HepG2 (cell line): ENCODE results near the gene DUS1L. TPM values are rescaled to one million over a fixed set of nuclear protein-coding genes. Genes with fewer than 3 reads are reported as not detected.

Source experiments
- ATAC-seq: fragments of 200-7000 bp; cut with Tn5 transposase; 3 replicates; pipeline ENCODE4 v1.9.1; 2020; ENCODE audit warnings: mild to moderate bottlenecking, moderate library complexity
- BruUV-seq: library from RNA; stranded (reverse); fragments of 400-500 nt; replicated peaks from 2 replicates; lab custom pipeline; 2021; lab: Mats Ljungman, UMichigan
- CTCF ChIA-PET: fragments of 300-600 bp; formaldehyde crosslinking; extraction: SDS; loops from one replicate; lab custom pipeline; 2021; ENCODE audit warnings: low total read pairs, inconsistent platforms, low intra/inter-chr PET ratio; lab: Yijun Ruan, JAX
- POLR2A ChIA-PET: fragments of 350-600 bp; sonication (Branson Sonifier 250); formaldehyde crosslinking; loops from one replicate; lab custom pipeline; 2020; ENCODE audit warnings: antibody characterized with exemption, inconsistent platforms; lab: Yijun Ruan, JAX
- DNase-seq: peaks from one replicate; pipeline ENCODE4 v3.0.0-alpha.2; 2015; ENCODE audit warnings: low spot score
- FAIRE-seq: peaks from 3 replicates; lab custom pipeline; 2011; peaks lifted over from hg19 to GRCh38; lab: Jason Lieb, UNC
- H2AFZ ChIP-seq: one replicate; pipeline ENCODE4 v1.6.1; 2011; ENCODE audit warnings: low read length, inconsistent platforms
- H3K27ac ChIP-seq: fragments of 300-600 bp; 3 replicates; pipeline ENCODE4 v1.8.0; 2011; ENCODE audit warnings: mixed run types, mild to moderate bottlenecking, mixed read lengths, low read length, inconsistent platforms; ENCODE audit not compliant: insufficient read depth; ENCODE audit errors: extremely low read length
- H3K27me3 ChIP-seq, 2 experiments: fragments of 200-600 bp in 1 of 2; 2 replicates in 1 of 2; 3 replicates in 1 of 2; pipeline versions ENCODE4 v1.6.0 to v1.8.0; 2011; ENCODE audit warnings: low read length in 2 of 2, mild to moderate bottlenecking in 2 of 2, moderate library complexity in 2 of 2, inconsistent platforms in 1 of 2; ENCODE audit not compliant: insufficient read depth in 2 of 2, control insufficient read depth in 1 of 2
- H3K36me3 ChIP-seq, 2 experiments: fragments of 200-600 bp in 1 of 2; replicated peaks in 1 of 2; 2 replicates in 1 of 2; 3 replicates in 1 of 2; pipeline versions ENCODE4 v1.5.1 to v1.8.0; 2011; ENCODE audit warnings: low read length in 2 of 2, inconsistent platforms in 1 of 2; ENCODE audit not compliant: insufficient read depth in 2 of 2, control insufficient read depth in 1 of 2
- H3K4me1 ChIP-seq: 2 replicates; pipeline ENCODE4 v1.5.1; 2012; ENCODE audit warnings: low read length, inconsistent platforms; ENCODE audit not compliant: insufficient read depth
- H3K4me2 ChIP-seq: 2 replicates; pipeline ENCODE4 v1.6.0; 2011; ENCODE audit warnings: low read depth, low read length, inconsistent platforms
- H3K4me3 ChIP-seq, 3 experiments: fragments of 200-600 bp in 1 of 3; sonication (generic), shearing (Covaris generic) in 1 of 3; replicated peaks in 1 of 3; 2 replicates each; pipeline ENCODE4 v1.5.1; 2011 to 2016; ENCODE audit warnings: low read length in 3 of 3, inconsistent platforms in 2 of 3, low read depth in 2 of 3, mild to moderate bottlenecking in 2 of 3, control low read depth in 1 of 3, mixed read lengths in 1 of 3; ENCODE audit not compliant: insufficient read depth in 1 of 3
- H3K79me2 ChIP-seq: one replicate; pipeline ENCODE4 v1.6.1; 2011; ENCODE audit warnings: low read length, inconsistent platforms; ENCODE audit not compliant: insufficient read depth
- H3K9ac ChIP-seq: 2 replicates; pipeline ENCODE4 v1.6.0; 2011; ENCODE audit warnings: mild to moderate bottlenecking, low read depth, low read length, inconsistent platforms; ENCODE audit not compliant: insufficient read depth
- H3K9me3 ChIP-seq: 2 replicates; pipeline ENCODE4 v1.5.1; 2012; ENCODE audit warnings: mild to moderate bottlenecking, low read length
- H4K20me1 ChIP-seq: 2 replicates; pipeline ENCODE4 v1.6.0; 2011; ENCODE audit warnings: inconsistent platforms, mild to moderate bottlenecking, low read length, moderate library complexity; ENCODE audit not compliant: insufficient read depth
- AGO2 ChIP-seq: fragments of 200-400 bp; formaldehyde crosslinking; optimal IDR thresholded peaks from 2 replicates; pipeline ENCODE3; 2017; ENCODE audit warnings: mild to moderate bottlenecking, low read depth, low read length, moderate library complexity
- BRD4 ChIP-seq: sonication (generic); formaldehyde crosslinking; IDR thresholded peaks from 2 replicates; pipeline ENCODE4 v1.4.0; 2020; ENCODE audit warnings: missing genetic modification reagents
- GTF2F1 ChIP-seq: fragments of 150-350 bp; IDR thresholded peaks from 2 replicates; pipeline ENCODE4 v1.6.1; 2014; ENCODE audit warnings: low read length
- KDM2A ChIP-seq: sonication (generic); formaldehyde crosslinking; IDR thresholded peaks from 2 replicates; pipeline ENCODE4 v1.4.0; 2020; ENCODE audit warnings: low read depth, missing genetic modification reagents, borderline replicate concordance
- MLLT10 ChIP-seq: sonication (generic); formaldehyde crosslinking; IDR thresholded peaks from 2 replicates; pipeline ENCODE4 v1.4.0; 2020; ENCODE audit warnings: missing genetic modification reagents
- MXD1 ChIP-seq: sonication (generic); formaldehyde crosslinking; IDR thresholded peaks from 2 replicates; pipeline ENCODE4 v1.4.0; 2020; ENCODE audit warnings: mild to moderate bottlenecking, missing genetic modification reagents
- POLR2AphosphoS2 ChIP-seq: IDR thresholded peaks from 2 replicates; pipeline ENCODE4 v1.6.1; 2011; ENCODE audit warnings: low read depth, low read length, improper control_type of control experiment
- RBFOX2 ChIP-seq: fragments of 200-400 bp; formaldehyde crosslinking; IDR thresholded peaks from 2 replicates; pipeline ENCODE4 v1.6.1; 2017; ENCODE audit warnings: low read depth, mild to moderate bottlenecking, low read length
- RCOR2 ChIP-seq: IDR thresholded peaks from 2 replicates; pipeline ENCODE4 v1.6.1; 2016; ENCODE audit warnings: missing biosample characterization, missing genetic modification reagents
- SSRP1 ChIP-seq: IDR thresholded peaks from 2 replicates; pipeline ENCODE4 v1.6.1; 2016; ENCODE audit warnings: control low read depth
- TBX3 ChIP-seq: fragments of 450-650 bp; IDR thresholded peaks from 2 replicates; pipeline ENCODE4 v1.6.1; 2017; ENCODE audit warnings: antibody characterized with exemption, mild to moderate bottlenecking, inconsistent platforms, borderline replicate concordance
- THAP9 ChIP-seq: sonication (generic); formaldehyde crosslinking; IDR thresholded peaks from 2 replicates; pipeline ENCODE4; 2020; ENCODE audit warnings: missing genetic modification reagents, mild to moderate bottlenecking, borderline replicate concordance
- ZNF138 ChIP-seq: sonication (generic); formaldehyde crosslinking; IDR thresholded peaks from 2 replicates; pipeline ENCODE4 v1.5.0; 2020; ENCODE audit warnings: mild to moderate bottlenecking, low read depth, missing genetic modification reagents
- ZNF570 ChIP-seq: sonication (generic); formaldehyde crosslinking; IDR thresholded peaks from 2 replicates; pipeline ENCODE4 v1.4.0; 2020; ENCODE audit warnings: mild to moderate bottlenecking, missing genetic modification reagents, borderline replicate concordance
- ZNF629 ChIP-seq: sonication (generic); formaldehyde crosslinking; conservative IDR thresholded peaks from 2 replicates; pipeline ENCODE4 v1.5.0; 2020; ENCODE audit warnings: missing genetic modification reagents
- ZNF768 ChIP-seq: sonication (generic); formaldehyde crosslinking; IDR thresholded peaks from 2 replicates; pipeline ENCODE4 v1.4.0; 2020; ENCODE audit warnings: missing genetic modification reagents
- ZSCAN22 ChIP-seq: sonication (generic); formaldehyde crosslinking; IDR thresholded peaks from 2 replicates; pipeline ENCODE4 v1.4.0; 2020; ENCODE audit warnings: mild to moderate bottlenecking, missing genetic modification reagents
- WGBS: methylation state at CpG from one replicate; pipeline ENCODE4 v1.1.6; 2017; ENCODE audit warnings: low lambda C conversion rate; 5-methylcytosine and 5-hydroxymethylcytosine counted together
- in situ Hi-C: cut with HindIII; loops from 2 replicates; pipeline ENCODE4 v1.10.0; 2017; ENCODE audit warnings: low pct_unique_long_range_greater_than_20kb; ENCODE audit not compliant: extremely low pct_ligation_motif_present
- intact Hi-C: fragments of 100-400 bp; cut with micrococcal nuclease; formaldehyde crosslinking; loops from one replicate; pipeline ENCODE4 v1.10.0; 2022; ENCODE audit not compliant: unreplicated experiment
- polyA plus RNA-seq, 8 experiments: library from polyadenylated mRNA; depleted of rRNA in 3 of 8; stranded (reverse) in 7 of 8; unstranded in 1 of 8; fragments of >200 nt; fragmentation: Illumina TruSeq in 4 of 8; extraction: Trizol in 4 of 8; gene quantifications; 2 replicates each; pipeline versions ENCODE4 v1.2.1 to v1.2.3, GENCODE V29; 2011 to 2016; ENCODE audit warnings: low read depth in 4 of 8, missing spikeins in 1 of 8, mixed read lengths in 1 of 8; ENCODE audit not compliant: insufficient read depth in 1 of 8
- total RNA-seq, 5 experiments: library from RNA; depleted of rRNA; stranded (reverse); fragments of >200 nt; fragmentation: Illumina TruSeq; extraction: Trizol; gene quantifications; 2 replicates each; pipeline ENCODE4 v1.2.3, GENCODE V29; 2016; ENCODE audit warnings: low read depth in 1 of 5

DUS1L gene
- total and polyA plus RNA-seq, 2 of the 13 experiments (the other 11 are each of a cell fraction or from before 2014, with no cell fraction given) = 81.0 to 109 TPM

DNA sequence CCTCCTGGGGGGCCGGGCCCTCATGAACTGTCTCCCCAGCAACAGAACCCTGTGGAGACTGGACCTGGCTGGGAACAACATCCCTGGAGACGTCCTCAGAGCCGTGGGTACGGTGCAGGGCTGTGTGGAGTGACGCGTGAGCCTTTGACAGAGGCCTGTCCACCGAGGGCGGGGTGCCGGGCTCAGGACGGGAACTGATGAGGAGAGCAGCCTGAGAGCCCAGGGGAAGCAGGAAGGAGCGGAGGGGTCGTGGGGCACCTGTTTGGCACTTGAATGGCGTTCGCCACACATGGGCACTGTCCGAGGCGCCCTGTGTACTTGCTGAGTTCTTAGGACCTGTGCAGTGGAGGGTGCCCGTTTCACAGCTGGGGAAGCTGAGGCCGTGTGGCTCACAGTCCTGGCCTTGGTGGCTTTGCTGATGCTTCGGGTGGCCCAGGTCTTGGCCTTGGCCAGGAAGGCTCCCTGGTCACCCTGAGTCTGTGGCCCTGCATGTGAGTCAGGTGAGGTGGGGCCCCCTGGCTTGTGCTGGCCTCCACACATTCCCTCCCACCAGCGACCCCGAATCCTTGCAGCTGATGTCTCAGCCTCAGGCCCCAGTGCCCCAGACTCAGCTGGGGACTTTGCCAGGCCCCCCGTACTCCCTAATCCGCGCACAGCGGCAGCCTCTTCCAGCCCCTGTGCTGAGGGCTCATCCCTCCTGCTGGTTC, 40.0 kb downstream of the DUS1L start:
- in situ Hi-C loops = no loop called here
- intact Hi-C loops = no loop called here
- 97% methylated on average over 24 of the region's 25 CpGs for WGBS

DNA sequence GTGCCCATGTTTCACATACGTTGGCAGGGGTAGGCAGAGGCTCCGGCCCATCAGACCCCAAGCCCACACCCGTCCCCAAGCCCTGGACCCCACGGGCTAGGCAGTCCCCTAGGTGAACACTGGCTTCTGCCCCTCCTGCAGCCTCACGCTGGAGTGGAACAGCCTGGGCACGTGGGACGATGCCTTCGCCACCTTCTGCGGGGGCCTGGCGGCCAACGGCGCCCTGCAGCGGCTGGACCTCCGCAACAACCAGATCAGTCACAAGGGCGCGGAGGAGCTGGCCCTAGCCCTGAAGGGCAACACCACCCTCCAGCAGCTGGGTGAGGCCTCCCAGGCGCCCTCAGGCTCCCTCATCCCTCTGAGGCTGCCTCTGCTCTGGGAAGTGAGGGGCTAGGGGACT, 40.7 kb downstream of the DUS1L start:
- no peak overlapping the region for H2AFZ ChIP-seq
- POLR2A ChIA-PET = interaction anchor here (4.5 to 14.1 kb wide), 2 partner anchors 10 to 27 kb away, joined by 112 to 470 read pairs; partner anchors contain the start of gene DCXR
- H3K27ac ChIP-seq = no peak overlapping the region
- FAIRE-seq = no peak
- H3K36me3 ChIP-seq = peaks cover 9% of the 10 kb centered on the region in 2 experiments
- H3K4me3 ChIP-seq = peak overlapping the region in 1 of 3 experiments; percentile 86; a peak in 1 of 6 replicates
- H3K4me2 ChIP-seq = peak overlapping the region; percentile 93
- in situ Hi-C loops (loop anchor here (5.0 kb wide), 1 partner anchor 68 kb away; no protein-coding TSS in a partner anchor), intact Hi-C loops (loop anchor here (5.0 kb wide), 2 partner anchors 127 to 158 kb away; no protein-coding TSS in a partner anchor)
- H3K4me1 ChIP-seq = peaks cover 50% of the 10 kb centered on the region
- H3K9me3 ChIP-seq = no peaks in the 10 kb centered on the region
- no peak for ATAC-seq
- 100% methylated on average over 11 of the region's 17 CpGs for WGBS
- no peak for DNase-seq
- H4K20me1 ChIP-seq = no peaks in the 10 kb centered on the region; the same call in 1 of the 2 replicates
- no peaks in the 10 kb centered on the region; a peak in 1 of 5 replicates for H3K27me3 ChIP-seq
- CTCF ChIA-PET = no interaction called here
- peaks cover 40% of the 10 kb centered on the region for H3K79me2 ChIP-seq
- BruUV-seq = no TSS peak
- peak overlapping the region; percentile 79; the same call in 1 of the 2 replicates for H3K9ac ChIP-seq
- 0 out of 2 replicates have a peak, but pooled peaks have one; percentile 34 for TF ChIP-seq ZSCAN22 (CRISPR knock-in tag)
- TF ChIP-seq GTF2F1 = no peak
- no peak for TF ChIP-seq BRD4 (CRISPR knock-in tag)
- no peak for TF ChIP-seq ZNF138 (CRISPR knock-in tag)
- TF ChIP-seq ZNF570 (CRISPR knock-in tag) = no peak
- TF ChIP-seq RCOR2 = no peak
- TF ChIP-seq THAP9 (CRISPR knock-in tag) = no peak
- no peak for TF ChIP-seq POLR2AphosphoS2
- no peak for TF ChIP-seq SSRP1 (CRISPR knock-in tag)
- TF ChIP-seq MLLT10 (CRISPR knock-in tag) = no peak

More for the DNA sequence above, 40.0 kb downstream of the DUS1L start:
- H3K27me3 ChIP-seq = no peaks in the 10 kb centered on the region; a peak in 1 of 5 replicates
- H4K20me1 ChIP-seq = no peaks in the 10 kb centered on the region; the same call in 1 of the 2 replicates
- peaks cover 9% of the 10 kb centered on the region in 2 experiments; a peak in 4 of 5 replicates for H3K36me3 ChIP-seq
- POLR2A ChIA-PET = interaction anchor here (0.9 kb wide), 1 partner anchor 81 kb away, joined by 3 read pairs; no protein-coding TSS in a partner anchor
- no peak overlapping the region for H2AFZ ChIP-seq
- no peaks in the 10 kb centered on the region for H3K9me3 ChIP-seq
- CTCF ChIA-PET = no interaction called here
- BruUV-seq = no TSS peak
- peaks cover 43% of the 10 kb centered on the region for H3K4me1 ChIP-seq
- no peak overlapping the region for H3K4me2 ChIP-seq
- H3K4me3 ChIP-seq = no peak overlapping the region
- no peak for TF ChIP-seq MXD1
- no peak for TF ChIP-seq KDM2A (CRISPR knock-in tag)
- 0 out of 2 replicates have a peak, but pooled peaks have one; percentile 4 for TF ChIP-seq ZNF768 (CRISPR knock-in tag)
- TF ChIP-seq AGO2 = peak; percentile 9
- TF ChIP-seq RBFOX2 = peak; percentile 35; the same call in 1 of the 2 replicates
- TF ChIP-seq ZNF629 = peak; percentile 74
- TF ChIP-seq TBX3 = 0 out of 2 replicates have a peak, but pooled peaks have one; percentile 22
- H3K27ac ChIP-seq = no peak overlapping the region
- H3K9ac ChIP-seq = no peak overlapping the region
- DNase-seq = no peak
- FAIRE-seq = no peak
- peaks cover 34% of the 10 kb centered on the region for H3K79me2 ChIP-seq
- no peak for ATAC-seq
